ENCODE data around the gene MYH9. TPM values are rescaled to one million over a fixed set of nuclear protein-coding genes. Genes with fewer than 3 reads are reported as not detected.

MYH9 gene
- total and polyA plus RNA-seq, 10 donors = 59.8 to 1,376 (median 711) TPM

DNA sequence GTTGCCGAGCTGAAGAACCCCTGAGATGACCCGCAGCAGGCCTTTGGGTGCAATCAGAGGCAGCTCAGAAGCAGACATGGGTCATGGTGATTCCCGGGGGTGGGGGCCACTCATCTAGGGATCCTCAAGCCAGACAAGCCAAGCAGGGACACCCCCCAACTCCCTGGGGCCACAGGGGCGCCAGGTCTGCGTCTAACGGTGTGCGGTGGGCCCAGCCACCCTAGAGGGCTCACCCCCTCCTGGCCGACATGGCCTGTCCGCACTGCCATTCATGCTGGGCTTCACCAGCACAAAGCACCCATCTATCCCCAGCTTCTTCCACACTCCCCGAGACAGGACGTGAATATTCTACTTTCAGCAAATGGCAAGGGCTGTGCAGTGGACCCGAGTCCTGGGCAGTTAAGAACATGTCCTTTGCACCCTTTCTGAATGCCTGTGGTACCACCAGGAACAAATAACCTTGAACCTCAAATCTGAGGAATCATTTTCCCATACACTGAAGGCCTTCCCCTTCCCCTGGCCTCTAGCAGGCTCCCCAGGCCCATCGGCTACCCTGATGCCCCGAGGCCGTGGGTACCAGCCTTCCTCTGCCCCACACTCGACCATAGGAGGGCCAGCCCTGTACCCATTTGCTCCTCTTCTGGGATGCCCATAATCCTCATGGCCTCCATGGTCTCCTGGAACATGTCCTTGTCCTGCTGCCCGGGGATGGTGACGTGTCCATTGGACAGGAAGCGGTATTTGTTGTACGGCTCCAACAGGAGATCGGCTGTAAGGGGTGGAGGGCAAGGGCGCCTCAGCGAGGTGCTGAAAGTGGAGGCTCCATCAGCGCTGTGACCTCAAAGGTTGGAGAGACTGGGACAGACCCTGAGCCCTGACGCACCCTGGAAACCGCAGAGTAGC lies 67.9 kb downstream of the MYH9 start:
- H3K36me3 ChIP-seq = peaks cover 8 to 100% (median 97%) of the 10 kb centered on the region in 6 donors
- H3K4me3 ChIP-seq = no peak overlapping the region
- intact Hi-C loops (cut with DNase I; ENCODE audit: low total_unique reads) = no loop called here

DNA sequence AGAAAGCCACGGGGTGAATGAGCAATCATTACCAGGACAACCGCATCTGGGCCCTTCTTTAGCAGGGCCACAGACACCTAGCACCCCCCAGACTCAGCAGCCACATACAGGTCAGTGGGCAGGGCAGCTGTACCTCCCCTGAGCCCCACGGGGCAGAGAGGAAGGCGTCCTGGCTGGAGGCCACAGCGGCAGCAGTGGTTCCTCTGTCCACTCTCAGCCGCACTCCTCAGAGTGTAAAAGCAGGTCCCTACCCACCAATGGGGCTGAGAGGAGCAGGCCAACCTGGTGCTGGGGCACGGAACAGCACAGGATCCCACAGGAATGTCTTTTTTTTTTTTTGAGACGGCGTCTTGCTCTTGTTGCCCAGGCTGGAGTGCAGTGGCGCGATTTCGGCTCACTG lies 69.3 kb downstream of the MYH9 start:
- Histone ChIP-seq H3K27me3 (replicated peaks in 1 of 7) (no peaks in the 10 kb centered on the region), H3K36me3 (peaks cover 14 to 100% (median 97%) of the 10 kb centered on the region in 6 donors), H3K4me1 (peaks cover 12 to 90% (median 38%) of the 10 kb centered on the region in 6 donors), H3K9me3 (no peaks in the 10 kb centered on the region), H3K4me3 (no peak overlapping the region), H3K27ac (peak overlapping the region in 7 of 8 donors; percentile 21 to 97 (median 93))
- intact Hi-C loops (cut with DNase I; ENCODE audit: low total_unique reads) = no loop called here
- DNase-seq = no peak
- TF ChIP-seq POLR2A (IDR thresholded peaks at IDR 0.05) (no peak), POLR2AphosphoS5 (IDR thresholded peaks at IDR 0.05) (peak in 2 of 3 donors; percentile 30 to 69)
- TF ChIP-seq, protein P1, sequence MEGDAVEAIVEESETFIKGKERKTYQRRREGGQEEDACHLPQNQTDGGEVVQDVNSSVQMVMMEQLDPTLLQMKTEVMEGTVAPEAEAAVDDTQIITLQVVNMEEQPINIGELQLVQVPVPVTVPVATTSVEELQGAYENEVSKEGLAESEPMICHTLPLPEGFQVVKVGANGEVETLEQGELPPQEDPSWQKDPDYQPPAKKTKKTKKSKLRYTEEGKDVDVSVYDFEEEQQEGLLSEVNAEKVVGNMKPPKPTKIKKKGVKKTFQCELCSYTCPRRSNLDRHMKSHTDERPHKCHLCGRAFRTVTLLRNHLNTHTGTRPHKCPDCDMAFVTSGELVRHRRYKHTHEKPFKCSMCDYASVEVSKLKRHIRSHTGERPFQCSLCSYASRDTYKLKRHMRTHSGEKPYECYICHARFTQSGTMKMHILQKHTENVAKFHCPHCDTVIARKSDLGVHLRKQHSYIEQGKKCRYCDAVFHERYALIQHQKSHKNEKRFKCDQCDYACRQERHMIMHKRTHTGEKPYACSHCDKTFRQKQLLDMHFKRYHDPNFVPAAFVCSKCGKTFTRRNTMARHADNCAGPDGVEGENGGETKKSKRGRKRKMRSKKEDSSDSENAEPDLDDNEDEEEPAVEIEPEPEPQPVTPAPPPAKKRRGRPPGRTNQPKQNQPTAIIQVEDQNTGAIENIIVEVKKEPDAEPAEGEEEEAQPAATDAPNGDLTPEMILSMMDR (IDR thresholded peaks at IDR 0.05 in 8 of 11, conservative IDR thresholded peaks at IDR 0.05 in 3 of 11) = no peak
- 84 to 91% (median 89%) methylated on average over 10 to 12 of the region's 12 CpGs for WGBS, 5 donors

More for the DNA sequence above, 67.9 kb downstream of the MYH9 start:
- Histone ChIP-seq H3K27ac (peak overlapping the region; percentile 66 to 97 (median 92)), H3K27me3 (replicated peaks in 1 of 7) (no peaks in the 10 kb centered on the region), H3K4me1 (peaks cover 18 to 90% (median 53%) of the 10 kb centered on the region in 6 donors), H3K9me3 (no peaks in the 10 kb centered on the region)
- TF ChIP-seq POLR2AphosphoS5 (IDR thresholded peaks at IDR 0.05) (peak; percentile 79 to 88 (median 81)), POLR2A (IDR thresholded peaks at IDR 0.05) (no peak)
- 79 to 83% (median 81%) methylated on average over 20 to 26 of the region's 26 CpGs for WGBS, 5 donors
- peak; percentile 80 for DNase-seq

DNA sequence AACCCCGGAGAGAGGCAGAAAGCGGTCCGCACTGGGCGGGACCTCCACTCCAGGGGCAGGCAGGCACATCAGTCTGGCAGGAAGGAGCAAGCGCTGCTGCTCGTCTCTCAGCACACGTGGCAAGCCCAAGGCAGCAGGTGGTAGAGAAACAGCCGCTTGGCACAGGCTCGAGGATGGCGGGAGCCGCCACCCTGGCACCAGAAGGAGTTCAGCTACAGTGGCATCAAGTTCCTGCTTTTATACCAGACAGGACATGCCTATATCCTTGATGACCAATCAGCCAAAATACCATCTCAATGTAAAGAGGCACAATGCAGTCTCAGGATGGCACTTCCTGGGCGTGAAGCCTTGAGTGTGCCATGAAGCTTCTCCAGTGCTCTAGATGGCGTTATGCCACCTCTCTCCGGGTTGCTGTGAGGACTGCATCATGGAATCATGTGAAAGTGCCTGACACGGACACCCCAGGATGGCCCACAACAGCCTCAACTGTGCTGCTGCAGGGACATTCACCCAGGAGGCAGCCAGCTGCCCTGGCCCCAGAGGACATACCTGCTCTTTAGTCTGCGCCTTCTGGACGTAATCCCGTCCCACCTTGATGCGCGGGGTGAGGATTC lies 70.0 kb downstream of the MYH9 start:
- no peaks in the 10 kb centered on the region for H3K9me3 ChIP-seq
- intact Hi-C loops (cut with DNase I; ENCODE audit: low total_unique reads) = no loop called here
- no peak for DNase-seq
- H3K36me3 ChIP-seq = peaks cover 14 to 100% (median 96%) of the 10 kb centered on the region in 6 donors
- WGBS, 5 donors = 75 to 83% (median 80%) methylated on average over 16 to 20 of the region's 20 CpGs
- TF ChIP-seq POLR2A (IDR thresholded peaks at IDR 0.05) (no peak), POLR2AphosphoS5 (IDR thresholded peaks at IDR 0.05) (peak; percentile 57 to 81 (median 66))
- peak overlapping the region in 7 of 8 donors; percentile 9 to 97 (median 93) for H3K27ac ChIP-seq
- H3K4me3 ChIP-seq = no peak overlapping the region
- no peaks in the 10 kb centered on the region for H3K27me3 ChIP-seq (replicated peaks in 1 of 7)
- peaks cover 9 to 84% (median 32%) of the 10 kb centered on the region in 6 donors for H3K4me1 ChIP-seq

DNA sequence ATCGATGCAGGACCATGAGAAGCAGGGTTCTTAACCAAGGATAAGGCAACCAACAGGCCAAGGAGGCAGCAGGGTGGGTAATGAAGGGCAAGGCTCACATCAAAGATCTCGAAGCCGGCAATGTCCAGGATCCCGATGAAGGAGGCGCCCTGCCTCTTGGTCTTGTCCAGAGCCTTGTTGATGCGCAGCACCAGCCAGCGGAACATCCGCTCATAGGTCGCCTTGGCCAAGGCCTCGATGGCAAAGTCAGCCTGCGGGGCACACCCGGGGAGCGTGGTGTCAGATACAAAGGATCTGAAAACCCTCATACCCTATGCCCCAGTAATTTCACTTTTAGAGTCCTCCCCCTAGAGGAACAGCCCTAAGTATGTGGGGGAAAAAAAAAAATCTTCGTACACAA lies 71.3 kb downstream of the MYH9 start:
- Histone ChIP-seq H3K27me3 (replicated peaks in 1 of 7) (no peaks in the 10 kb centered on the region), H3K4me1 (peaks cover 3 to 71% (median 24%) of the 10 kb centered on the region in 6 donors), H3K4me3 (no peak overlapping the region), H3K36me3 (peaks cover 15 to 100% (median 96%) of the 10 kb centered on the region in 6 donors), H3K9me3 (no peaks in the 10 kb centered on the region), H3K27ac (peak overlapping the region in 5 of 8 donors; percentile 60 to 97 (median 93))
- TF ChIP-seq POLR2A (IDR thresholded peaks at IDR 0.05) = no peak
- peak; percentile 60 to 75 (median 65) for TF ChIP-seq POLR2AphosphoS5 (IDR thresholded peaks at IDR 0.05)
- DNase-seq = no peak
- 85 to 95% (median 88%) methylated on average over 14 of the region's 14 CpGs for WGBS, 5 donors
- intact Hi-C loops (cut with DNase I; ENCODE audit: low total_unique reads) = no loop called here

DNA sequence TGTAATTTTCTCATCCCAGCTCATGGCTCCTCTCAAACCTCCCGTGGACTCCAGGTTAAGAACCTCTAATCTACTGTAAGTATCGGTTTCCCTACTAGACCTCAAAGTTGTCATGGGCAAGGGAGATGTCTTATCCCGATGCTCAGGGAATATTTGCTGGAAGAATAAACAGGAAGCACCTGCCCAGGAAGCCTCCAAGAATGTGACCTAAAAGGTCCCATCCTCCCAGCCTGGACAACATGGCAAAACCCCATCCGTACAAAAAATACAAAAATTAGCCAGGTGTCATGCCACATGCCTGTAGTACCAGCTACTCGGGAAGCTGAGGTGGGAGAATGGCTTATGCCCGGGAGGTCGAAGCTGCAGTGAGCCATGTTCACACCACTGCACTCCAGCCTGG lies 72.4 kb downstream of the MYH9 start:
- WGBS, 5 donors = 69 to 80% (median 76%) methylated on average over 7 of the region's 7 CpGs

More for the DNA sequence above, 72.4 kb downstream of the MYH9 start:
- DNase-seq = no peak
- H3K4me3 ChIP-seq = no peak overlapping the region
- no peaks in the 10 kb centered on the region for H3K27me3 ChIP-seq (replicated peaks in 1 of 7)
- peaks cover 23 to 100% (median 96%) of the 10 kb centered on the region in 6 donors for H3K36me3 ChIP-seq
- TF ChIP-seq POLR2A (IDR thresholded peaks at IDR 0.05) = no peak
- peak in 1 of 3 donors; percentile 30 for TF ChIP-seq POLR2AphosphoS5 (IDR thresholded peaks at IDR 0.05)
- no peaks in the 10 kb centered on the region for H3K9me3 ChIP-seq
- intact Hi-C loops (cut with DNase I; ENCODE audit: low total_unique reads) = no loop called here
- H3K4me1 ChIP-seq = peaks cover 0 to 61% (median 14%) of the 10 kb centered on the region in 6 donors
- H3K27ac ChIP-seq = peak overlapping the region in 5 of 8 donors; percentile 46 to 97 (median 60)

Data from spleen (tissue), 11 donors.